SK-N-MC (cell line): Measurements from ENCODE around the gene RXFP4.

ENCODE experiments used
- DNase-seq: peaks from one replicate; pipeline ENCODE4 v3.0.0-alpha.2; 2011; ENCODE audit warnings: low read depth, low spot score
- H3K27ac ChIP-seq: fragments of 200-600 bp; sonication (generic); 2 replicates; pipeline ENCODE4 v1.5.1; 2016; ENCODE audit warnings: mixed run types
- H3K36me3 ChIP-seq: fragments of 200-600 bp; sonication (generic); 2 replicates; pipeline ENCODE4 v1.6.1; 2017; ENCODE audit warnings: antibody characterized with exemption, low read length, mixed read lengths; ENCODE audit not compliant: insufficient read depth
- H3K4me3 ChIP-seq: fragments of 200-600 bp; sonication (generic); 2 replicates; pipeline ENCODE4 v1.5.1; 2016
- H3K9ac ChIP-seq: fragments of 200-600 bp; sonication (generic); 2 replicates; pipeline ENCODE4 v1.8.0; 2017; ENCODE audit warnings: mixed run types, mixed read lengths; ENCODE audit not compliant: insufficient read length
- H3K9me3 ChIP-seq: fragments of 200-600 bp; sonication (generic); 2 replicates; pipeline ENCODE4 v1.6.1; 2017; ENCODE audit warnings: low read depth, mild to moderate bottlenecking, antibody characterized with exemption, low read length, moderate library complexity, mixed read lengths
- EZH2 ChIP-seq: fragments of 200-600 bp; sonication (generic); IDR thresholded peaks from one replicate; pipeline ENCODE4 v1.6.1; 2017; ENCODE audit warnings: antibody characterized with exemption
- FOXP2 ChIP-seq: optimal IDR thresholded peaks from 2 replicates; pipeline ENCODE3; 2011; ENCODE audit warnings: mild to moderate bottlenecking, moderate library complexity; ENCODE audit not compliant: insufficient read depth; ENCODE audit errors: extremely low read length, control extremely low read depth
- POLR2AphosphoS5 ChIP-seq: IDR thresholded peaks from 2 replicates; pipeline ENCODE4 v1.6.1; 2012; ENCODE audit warnings: mild to moderate bottlenecking, low read depth, low read length, borderline replicate concordance

Gene RXFP4

GRCh38 chr1:155947741-155948140 is 6.3 kb downstream of the RXFP4 start:
- Histone ChIP-seq H3K9ac (no peak overlapping the region), H3K36me3 (peaks cover 59% of the 10 kb centered on the region), H3K9me3 (no peaks in the 10 kb centered on the region), H3K4me3 (no peak overlapping the region), H3K27ac (no peak overlapping the region)
- no peak for TF ChIP-seq FOXP2
- TF ChIP-seq POLR2AphosphoS5 = no peak
- TF ChIP-seq EZH2 = no peak
- no peak for DNase-seq

GRCh38 chr1:155950829-155951228 is 9.4 kb downstream of the RXFP4 start:
- H3K36me3 ChIP-seq = peaks cover 88% of the 10 kb centered on the region
- no peak overlapping the region for H3K9ac ChIP-seq
- TF ChIP-seq EZH2 = no peak
- TF ChIP-seq FOXP2 = no peak
- no peak for TF ChIP-seq POLR2AphosphoS5
- no peaks in the 10 kb centered on the region for H3K9me3 ChIP-seq
- DNase-seq = no peak
- no peak overlapping the region for H3K4me3 ChIP-seq
- H3K27ac ChIP-seq = no peak overlapping the region

- DNase-seq = no peak
- no peak for TF ChIP-seq POLR2AphosphoS5
- TF ChIP-seq FOXP2 = no peak
- TF ChIP-seq EZH2 = no peak
- no peak overlapping the region for H3K27ac ChIP-seq
- peaks cover 89% of the 10 kb centered on the region for H3K36me3 ChIP-seq
- no peak overlapping the region for H3K4me3 ChIP-seq
- H3K9me3 ChIP-seq = no peaks in the 10 kb centered on the region
- H3K9ac ChIP-seq = no peak overlapping the region
Observed at GRCh38 chr1:155951753-155952504, 10.5 kb downstream of the RXFP4 start.

GRCh38 chr1:155952505-155952890 is 11.1 kb downstream of the RXFP4 start:
- peaks cover 89% of the 10 kb centered on the region for H3K36me3 ChIP-seq
- no peak for DNase-seq
- H3K9me3 ChIP-seq = no peaks in the 10 kb centered on the region
- no peak overlapping the region for H3K27ac ChIP-seq
- H3K9ac ChIP-seq = no peak overlapping the region
- H3K4me3 ChIP-seq = no peak overlapping the region
- TF ChIP-seq EZH2 (no peak), FOXP2 (no peak), POLR2AphosphoS5 (no peak)

- DNase-seq = no peak
- TF ChIP-seq POLR2AphosphoS5 (no peak), EZH2 (no peak), FOXP2 (no peak)
- Histone ChIP-seq H3K9ac (no peak overlapping the region), H3K9me3 (no peaks in the 10 kb centered on the region), H3K4me3 (no peak overlapping the region), H3K36me3 (peaks cover 95% of the 10 kb centered on the region), H3K27ac (no peak overlapping the region)
Observed at GRCh38 chr1:155954645-155955044, 13.2 kb downstream of the RXFP4 start.

GRCh38 chr1:155957411-155957915 is 16.0 kb downstream of the RXFP4 start:
- TF ChIP-seq FOXP2 = no peak
- no peak for TF ChIP-seq POLR2AphosphoS5
- TF ChIP-seq EZH2 = no peak
- Histone ChIP-seq H3K4me3 (no peak overlapping the region), H3K9ac (no peak overlapping the region), H3K9me3 (no peaks in the 10 kb centered on the region), H3K27ac (no peak overlapping the region), H3K36me3 (peaks cover 96% of the 10 kb centered on the region)
- DNase-seq = no peak

- Histone ChIP-seq H3K36me3 (peaks cover 92% of the 10 kb centered on the region), H3K9ac (no peak overlapping the region), H3K9me3 (no peaks in the 10 kb centered on the region), H3K27ac (peak overlapping the region; percentile 73; the same call in 1 of the 2 replicates), H3K4me3 (no peak overlapping the region)
- TF ChIP-seq EZH2 (no peak), POLR2AphosphoS5 (no peak), FOXP2 (no peak)
- no peak for DNase-seq
Observed at GRCh38 chr1:155960081-155960745, 18.8 kb downstream of the RXFP4 start.

- Histone ChIP-seq H3K4me3 (no peak overlapping the region), H3K9ac (no peak overlapping the region), H3K9me3 (no peaks in the 10 kb centered on the region), H3K36me3 (peaks cover 92% of the 10 kb centered on the region), H3K27ac (no peak overlapping the region)
- no peak for DNase-seq
- TF ChIP-seq FOXP2 (no peak), POLR2AphosphoS5 (no peak), EZH2 (no peak)
Observed at GRCh38 chr1:155961937-155962336, 20.5 kb downstream of the RXFP4 start.
